AG09309 (cell line): ENCODE results near the gene SPATA2.
"Not testable (repeated sequence)": the region's sequence is repeated elsewhere in the genome, so short reads cannot be mapped to it uniquely, and the experiment has no call there.

Experiments
- DNase-seq: peaks from one replicate; pipeline ENCODE4 v3.0.0-alpha.2; 2010; ENCODE audit warnings: low read depth
- H3K4me3 ChIP-seq: 2 replicates; pipeline ENCODE4 v1.5.1; 2011; ENCODE audit warnings: mild to moderate bottlenecking, low read depth, low read length, moderate library complexity; ENCODE audit not compliant: control insufficient read depth
- CTCF ChIP-seq: IDR thresholded peaks from 2 replicates; pipeline ENCODE4 v1.5.1; 2011; ENCODE audit warnings: mild to moderate bottlenecking, low read depth, low read length, inconsistent platforms; ENCODE audit not compliant: insufficient read depth, control insufficient read depth; ENCODE audit errors: missing control alignments

SPATA2 gene

GRCh38 chr20:49901588-49901987 lies 13.7 kb downstream of the SPATA2 start:
- H3K4me3 ChIP-seq = no peak overlapping the region
- no peak for TF ChIP-seq CTCF
- no peak for DNase-seq

- no peak for DNase-seq
- H3K4me3 ChIP-seq = no peak overlapping the region
- no peak for TF ChIP-seq CTCF
Measured at GRCh38 chr20:49899541-49900383, 15.6 kb downstream of the SPATA2 start.

- no peak for DNase-seq
- no peak for TF ChIP-seq CTCF
- no peak overlapping the region for H3K4me3 ChIP-seq
Measured at GRCh38 chr20:49896204-49896603, 19.1 kb downstream of the SPATA2 start.

GRCh38 chr20:49895474-49896093 lies 19.7 kb downstream of the SPATA2 start:
- not testable (repeated sequence) for DNase-seq, H3K4me3 ChIP-seq

GRCh38 chr20:49894073-49894470 lies 21.3 kb downstream of the SPATA2 start:
- DNase-seq = no peak
- TF ChIP-seq CTCF = no peak
- no peak overlapping the region for H3K4me3 ChIP-seq

- no peak for TF ChIP-seq CTCF
- DNase-seq = no peak
- no peak overlapping the region for H3K4me3 ChIP-seq
Measured at GRCh38 chr20:49893242-49894072, 21.9 kb downstream of the SPATA2 start.
